ENCODE results near the gene RC3H1.
"Not testable (repeated sequence)": the region's sequence is repeated elsewhere in the genome, so short reads cannot be mapped to it uniquely, and the experiment has no call there.

Gene RC3H1, protein sequence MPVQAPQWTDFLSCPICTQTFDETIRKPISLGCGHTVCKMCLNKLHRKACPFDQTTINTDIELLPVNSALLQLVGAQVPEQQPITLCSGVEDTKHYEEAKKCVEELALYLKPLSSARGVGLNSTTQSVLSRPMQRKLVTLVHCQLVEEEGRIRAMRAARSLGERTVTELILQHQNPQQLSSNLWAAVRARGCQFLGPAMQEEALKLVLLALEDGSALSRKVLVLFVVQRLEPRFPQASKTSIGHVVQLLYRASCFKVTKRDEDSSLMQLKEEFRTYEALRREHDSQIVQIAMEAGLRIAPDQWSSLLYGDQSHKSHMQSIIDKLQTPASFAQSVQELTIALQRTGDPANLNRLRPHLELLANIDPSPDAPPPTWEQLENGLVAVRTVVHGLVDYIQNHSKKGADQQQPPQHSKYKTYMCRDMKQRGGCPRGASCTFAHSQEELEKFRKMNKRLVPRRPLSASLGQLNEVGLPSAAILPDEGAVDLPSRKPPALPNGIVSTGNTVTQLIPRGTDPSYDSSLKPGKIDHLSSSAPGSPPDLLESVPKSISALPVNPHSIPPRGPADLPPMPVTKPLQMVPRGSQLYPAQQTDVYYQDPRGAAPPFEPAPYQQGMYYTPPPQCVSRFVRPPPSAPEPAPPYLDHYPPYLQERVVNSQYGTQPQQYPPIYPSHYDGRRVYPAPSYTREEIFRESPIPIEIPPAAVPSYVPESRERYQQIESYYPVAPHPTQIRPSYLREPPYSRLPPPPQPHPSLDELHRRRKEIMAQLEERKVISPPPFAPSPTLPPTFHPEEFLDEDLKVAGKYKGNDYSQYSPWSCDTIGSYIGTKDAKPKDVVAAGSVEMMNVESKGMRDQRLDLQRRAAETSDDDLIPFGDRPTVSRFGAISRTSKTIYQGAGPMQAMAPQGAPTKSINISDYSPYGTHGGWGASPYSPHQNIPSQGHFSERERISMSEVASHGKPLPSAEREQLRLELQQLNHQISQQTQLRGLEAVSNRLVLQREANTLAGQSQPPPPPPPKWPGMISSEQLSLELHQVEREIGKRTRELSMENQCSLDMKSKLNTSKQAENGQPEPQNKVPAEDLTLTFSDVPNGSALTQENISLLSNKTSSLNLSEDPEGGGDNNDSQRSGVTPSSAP

DNA sequence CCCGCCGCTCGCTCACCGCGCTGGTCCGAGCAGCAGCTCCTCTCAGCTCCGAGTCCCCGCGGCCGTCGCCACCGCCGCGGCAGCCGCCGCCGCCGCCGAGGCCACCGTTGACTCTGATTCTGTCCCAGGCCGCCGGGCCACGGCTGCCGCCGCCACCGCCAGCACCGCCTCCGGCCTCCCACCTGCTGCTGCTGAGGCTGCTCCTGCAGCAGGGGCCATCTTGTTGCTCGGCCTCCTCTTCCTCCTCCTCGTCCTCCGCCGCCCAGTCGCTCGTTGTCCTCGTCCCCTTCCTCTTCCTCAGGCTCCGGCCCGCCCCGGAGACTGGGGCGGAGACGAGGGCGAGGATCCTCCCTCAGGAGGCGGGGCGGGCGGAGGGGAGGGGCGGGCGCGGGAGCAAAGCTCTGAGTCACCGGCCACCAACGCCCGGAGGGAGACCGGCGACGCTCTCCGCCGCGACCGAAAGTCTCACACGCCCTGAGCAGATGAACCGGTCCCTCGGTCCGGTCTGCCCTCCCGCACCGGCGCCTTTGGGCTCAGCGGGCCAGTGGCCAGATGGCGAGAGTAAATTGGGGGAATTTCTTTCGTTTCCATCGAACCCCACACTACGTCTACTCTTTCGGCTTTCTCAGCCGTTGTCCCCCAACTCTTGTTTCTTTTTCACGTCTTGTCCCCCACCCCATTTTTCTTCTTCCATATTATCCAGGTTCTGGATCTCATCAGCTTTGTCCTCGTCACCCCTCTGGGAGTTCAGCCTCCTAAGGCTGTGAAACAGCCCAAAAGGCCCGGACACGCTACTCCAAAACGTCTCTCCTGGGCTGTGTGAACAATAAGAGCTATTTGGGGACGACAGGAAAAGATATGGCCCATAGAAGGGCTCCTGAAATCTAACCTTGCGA, at the start of gene RC3H1:
Gene RC3H1, minus strand, starts transcription at position 278 of the 896 bp plus-strand sequence. CDS start 29,372 bp downstream, outside the sequence.
- DNase-seq (ENCODE audit: low read depth), result peak; percentile 77
- peak within 1 kb of the TSS; percentile 86 for H3K4me3 ChIP-seq (replicated peaks; ENCODE audit: low read depth, low read length)
- TF ChIP-seq, protein P1, sequence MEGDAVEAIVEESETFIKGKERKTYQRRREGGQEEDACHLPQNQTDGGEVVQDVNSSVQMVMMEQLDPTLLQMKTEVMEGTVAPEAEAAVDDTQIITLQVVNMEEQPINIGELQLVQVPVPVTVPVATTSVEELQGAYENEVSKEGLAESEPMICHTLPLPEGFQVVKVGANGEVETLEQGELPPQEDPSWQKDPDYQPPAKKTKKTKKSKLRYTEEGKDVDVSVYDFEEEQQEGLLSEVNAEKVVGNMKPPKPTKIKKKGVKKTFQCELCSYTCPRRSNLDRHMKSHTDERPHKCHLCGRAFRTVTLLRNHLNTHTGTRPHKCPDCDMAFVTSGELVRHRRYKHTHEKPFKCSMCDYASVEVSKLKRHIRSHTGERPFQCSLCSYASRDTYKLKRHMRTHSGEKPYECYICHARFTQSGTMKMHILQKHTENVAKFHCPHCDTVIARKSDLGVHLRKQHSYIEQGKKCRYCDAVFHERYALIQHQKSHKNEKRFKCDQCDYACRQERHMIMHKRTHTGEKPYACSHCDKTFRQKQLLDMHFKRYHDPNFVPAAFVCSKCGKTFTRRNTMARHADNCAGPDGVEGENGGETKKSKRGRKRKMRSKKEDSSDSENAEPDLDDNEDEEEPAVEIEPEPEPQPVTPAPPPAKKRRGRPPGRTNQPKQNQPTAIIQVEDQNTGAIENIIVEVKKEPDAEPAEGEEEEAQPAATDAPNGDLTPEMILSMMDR (IDR thresholded peaks at IDR 0.05; ENCODE audit: low read length, missing control alignments), result no peak

- TF ChIP-seq, protein P1 (IDR thresholded peaks at IDR 0.05; ENCODE audit: low read length, missing control alignments), result no peak
- no peak overlapping the region for H3K4me3 ChIP-seq (replicated peaks; ENCODE audit: low read depth, low read length)
- DNase-seq (ENCODE audit: low read depth), result no peak
Observed at GRCh38 chr1:174070614-174071013, 48.5 kb upstream of the RC3H1 start.

DNA sequence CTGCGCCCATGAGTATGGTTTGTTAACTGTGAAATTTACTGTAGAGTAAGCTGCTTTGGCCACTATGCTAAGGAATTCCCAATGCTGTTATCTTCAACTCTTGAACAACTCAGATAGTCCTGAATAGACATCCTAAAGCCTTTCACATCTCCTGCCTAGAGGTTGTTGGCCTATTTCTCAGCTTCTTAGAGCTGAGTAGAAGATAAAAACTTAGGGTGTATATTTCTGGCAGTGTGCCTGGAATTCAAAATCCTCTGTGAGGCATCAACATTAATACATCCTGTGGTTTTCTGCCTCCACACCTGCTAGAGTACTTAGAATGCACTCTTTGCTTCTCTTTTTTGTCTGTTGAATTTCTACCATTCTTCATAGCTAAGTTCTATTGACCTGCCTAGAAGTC, 45.8 kb upstream of the RC3H1 start:
- no peak for DNase-seq (ENCODE audit: low read depth)
- H3K4me3 ChIP-seq (replicated peaks; ENCODE audit: low read depth, low read length), result no peak overlapping the region
- TF ChIP-seq, protein P1 (IDR thresholded peaks at IDR 0.05; ENCODE audit: low read length, missing control alignments), result no peak

DNA sequence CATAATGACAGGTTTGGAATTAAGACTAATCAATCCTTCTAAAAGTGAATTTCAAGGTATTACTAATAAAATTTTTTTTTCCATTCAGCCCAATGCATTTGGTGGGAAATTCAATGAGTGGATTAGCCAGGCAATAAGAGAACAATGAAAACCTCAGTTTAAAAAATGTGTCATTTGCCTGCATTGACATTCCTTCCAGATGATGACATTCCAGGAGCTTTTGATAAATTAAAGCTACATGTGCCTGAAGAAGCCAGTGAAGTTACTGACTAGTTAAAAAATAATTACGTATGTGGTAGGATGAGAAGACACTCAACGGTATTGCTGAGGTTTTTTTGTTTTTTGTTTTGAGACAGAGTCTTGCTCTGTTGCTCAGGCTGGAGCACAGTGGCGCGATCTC, 37.9 kb upstream of the RC3H1 start:
- TF ChIP-seq, protein P1 (IDR thresholded peaks at IDR 0.05; ENCODE audit: low read length, missing control alignments), result no peak
- DNase-seq (ENCODE audit: low read depth), result no peak
- H3K4me3 ChIP-seq (replicated peaks; ENCODE audit: low read depth, low read length), result no peak overlapping the region

DNA sequence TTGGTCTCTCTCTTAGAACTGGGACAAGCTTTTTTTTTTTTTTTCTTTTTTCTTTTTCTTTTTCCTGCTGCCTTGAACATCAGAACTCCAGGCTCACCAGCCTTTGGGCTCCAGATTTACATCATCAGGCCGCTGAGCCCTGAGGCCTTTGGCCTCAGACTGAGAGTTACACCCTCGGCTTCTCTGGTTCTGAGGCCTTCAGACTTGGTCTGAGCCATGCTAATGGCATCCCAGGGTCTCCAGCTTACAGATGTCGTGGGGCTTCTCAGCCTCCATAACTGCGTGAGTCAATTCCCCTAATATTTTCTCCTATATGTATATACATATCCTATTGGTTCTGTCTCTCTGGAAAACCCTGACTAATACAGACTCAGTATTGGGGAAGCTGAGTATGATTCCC, 36.5 kb upstream of the RC3H1 start:
- no peak for DNase-seq (ENCODE audit: low read depth)
- TF ChIP-seq, protein P1 (IDR thresholded peaks at IDR 0.05; ENCODE audit: low read length, missing control alignments), result no peak
- no peak overlapping the region for H3K4me3 ChIP-seq (replicated peaks; ENCODE audit: low read depth, low read length)

DNA sequence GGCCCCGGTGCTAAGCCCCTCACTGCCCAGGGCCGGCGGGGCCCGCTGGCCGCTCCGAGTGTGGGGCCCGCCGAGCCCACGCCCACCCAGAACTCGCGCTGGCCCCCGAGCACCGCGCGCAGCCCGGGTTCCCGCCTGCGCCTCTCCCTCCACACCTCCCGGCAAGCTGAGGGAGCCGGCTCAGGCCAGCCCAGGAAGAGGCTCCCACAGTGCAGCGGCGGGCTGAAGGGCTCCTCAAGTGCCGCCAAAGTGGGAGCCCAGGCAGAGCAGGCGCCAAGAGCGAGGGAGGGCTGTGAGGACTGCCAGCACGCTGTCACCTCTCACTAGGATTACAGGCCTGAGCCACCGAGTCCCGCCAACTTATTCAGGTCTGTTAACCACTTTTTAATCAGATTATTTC, 34.5 kb upstream of the RC3H1 start:
- H3K4me3 ChIP-seq (replicated peaks; ENCODE audit: low read depth, low read length); DNase-seq (ENCODE audit: low read depth): not testable (repeated sequence)

- H3K4me3 ChIP-seq (replicated peaks; ENCODE audit: low read depth, low read length); DNase-seq (ENCODE audit: low read depth): not testable (repeated sequence)
Observed at GRCh38 chr1:174055797-174056196, 33.6 kb upstream of the RC3H1 start.
